ENCODE results near the gene ITGA1.

Gene ITGA1

GRCh38 chr5:52945040-52945439 is 157.3 kb downstream of the ITGA1 start:
- peak overlapping the region; percentile 39 for H3K4me3 ChIP-seq (ENCODE audit: low read depth, low read length)
- no peak for TF ChIP-seq CTCF (IDR thresholded peaks at IDR 0.05; ENCODE audit: low read depth, low read length)

- no peak overlapping the region for H3K4me3 ChIP-seq (ENCODE audit: low read depth, low read length)
- TF ChIP-seq CTCF (IDR thresholded peaks at IDR 0.05; ENCODE audit: low read depth, low read length), result no peak
Measured at GRCh38 chr5:52947208-52947607, 159.5 kb downstream of the ITGA1 start.

GRCh38 chr5:52947851-52948250 is 160.1 kb downstream of the ITGA1 start:
- no peak overlapping the region for H3K4me3 ChIP-seq (ENCODE audit: low read depth, low read length)
- no peak for TF ChIP-seq CTCF (IDR thresholded peaks at IDR 0.05; ENCODE audit: low read depth, low read length)

GRCh38 chr5:52948418-52949076 is 160.8 kb downstream of the ITGA1 start:
- no peak overlapping the region for H3K4me3 ChIP-seq (ENCODE audit: low read depth, low read length)
- TF ChIP-seq CTCF (IDR thresholded peaks at IDR 0.05; ENCODE audit: low read depth, low read length), result peak; percentile 51

- no peak overlapping the region for H3K4me3 ChIP-seq (ENCODE audit: low read depth, low read length)
- TF ChIP-seq CTCF (IDR thresholded peaks at IDR 0.05; ENCODE audit: low read depth, low read length), result no peak
Measured at GRCh38 chr5:52950686-52951085, 163.0 kb downstream of the ITGA1 start.

- no peak for TF ChIP-seq CTCF (IDR thresholded peaks at IDR 0.05; ENCODE audit: low read depth, low read length)
- no peak overlapping the region for H3K4me3 ChIP-seq (ENCODE audit: low read depth, low read length)
Measured at GRCh38 chr5:52952483-52952882, 164.8 kb downstream of the ITGA1 start.

- TF ChIP-seq CTCF (IDR thresholded peaks at IDR 0.05; ENCODE audit: low read depth, low read length), result no peak
- no peak overlapping the region for H3K4me3 ChIP-seq (ENCODE audit: low read depth, low read length)
Measured at GRCh38 chr5:52956014-52956413, 168.3 kb downstream of the ITGA1 start.
